GM21825 (cell line): Measurements from ENCODE around the gene FKBP2.

ENCODE experiments used
- ATAC-seq: cut with Tn5 transposase; IDR thresholded peaks from one replicate; pipeline ENCODE4 v1.9.1; 2021; ENCODE audit warnings: mild to moderate bottlenecking, moderate library complexity; ENCODE audit not compliant: unreplicated experiment

The FKBP2 gene

DNA sequence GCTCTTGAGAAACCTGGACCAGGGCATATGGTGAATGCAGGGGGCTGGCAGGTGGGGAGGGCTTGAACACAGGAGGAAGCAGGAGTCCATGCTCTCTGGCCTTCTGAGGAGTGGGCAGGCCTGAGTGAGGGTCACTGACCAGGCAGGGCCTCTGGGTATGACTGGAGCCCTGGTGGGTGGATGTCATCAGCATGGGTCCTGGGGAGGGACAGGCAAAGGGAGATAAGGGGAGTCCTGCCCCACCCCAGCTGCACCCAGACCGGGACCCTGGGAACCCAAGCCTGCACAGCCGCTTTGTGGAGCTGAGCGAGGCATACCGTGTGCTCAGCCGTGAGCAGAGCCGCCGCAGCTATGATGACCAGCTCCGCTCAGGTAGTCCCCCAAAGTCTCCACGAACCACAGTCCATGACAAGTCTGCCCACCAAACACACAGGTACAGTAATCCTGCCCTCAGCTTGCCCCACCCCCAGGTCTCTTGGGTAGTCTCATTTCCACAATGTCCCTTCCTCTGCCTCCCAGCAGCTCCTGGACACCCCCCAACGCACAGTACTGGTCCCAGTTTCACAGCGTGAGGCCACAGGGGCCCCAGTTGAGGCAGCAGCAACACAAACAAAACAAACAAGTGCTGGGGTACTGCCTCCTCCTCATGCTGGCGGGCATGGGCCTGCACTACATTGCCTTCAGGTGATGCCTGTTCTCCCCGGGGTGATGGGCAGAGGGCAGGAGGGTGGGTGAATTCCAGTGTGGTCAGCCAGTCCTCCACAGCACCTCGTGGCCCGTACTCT lies 8.5 kb upstream of the FKBP2 start:
- ATAC-seq = no peak

DNA sequence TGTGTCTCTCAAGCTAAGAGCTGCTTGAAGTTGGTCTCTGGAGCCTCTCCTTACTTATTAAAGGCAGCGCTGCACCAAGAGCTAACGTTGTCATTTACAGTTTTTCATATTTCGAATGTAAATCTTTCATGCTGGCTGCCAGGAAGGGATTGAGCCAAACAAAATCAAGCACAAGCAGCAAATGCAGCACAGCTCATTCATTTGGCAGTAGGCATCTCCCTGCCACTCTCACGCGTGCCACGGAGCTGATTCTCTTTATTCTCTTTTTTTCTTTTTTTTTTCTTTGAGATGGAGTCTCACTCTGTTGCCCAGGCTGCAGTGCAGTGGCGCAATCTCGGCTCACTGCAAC lies 8.0 kb upstream of the FKBP2 start:
- no peak for ATAC-seq

DNA sequence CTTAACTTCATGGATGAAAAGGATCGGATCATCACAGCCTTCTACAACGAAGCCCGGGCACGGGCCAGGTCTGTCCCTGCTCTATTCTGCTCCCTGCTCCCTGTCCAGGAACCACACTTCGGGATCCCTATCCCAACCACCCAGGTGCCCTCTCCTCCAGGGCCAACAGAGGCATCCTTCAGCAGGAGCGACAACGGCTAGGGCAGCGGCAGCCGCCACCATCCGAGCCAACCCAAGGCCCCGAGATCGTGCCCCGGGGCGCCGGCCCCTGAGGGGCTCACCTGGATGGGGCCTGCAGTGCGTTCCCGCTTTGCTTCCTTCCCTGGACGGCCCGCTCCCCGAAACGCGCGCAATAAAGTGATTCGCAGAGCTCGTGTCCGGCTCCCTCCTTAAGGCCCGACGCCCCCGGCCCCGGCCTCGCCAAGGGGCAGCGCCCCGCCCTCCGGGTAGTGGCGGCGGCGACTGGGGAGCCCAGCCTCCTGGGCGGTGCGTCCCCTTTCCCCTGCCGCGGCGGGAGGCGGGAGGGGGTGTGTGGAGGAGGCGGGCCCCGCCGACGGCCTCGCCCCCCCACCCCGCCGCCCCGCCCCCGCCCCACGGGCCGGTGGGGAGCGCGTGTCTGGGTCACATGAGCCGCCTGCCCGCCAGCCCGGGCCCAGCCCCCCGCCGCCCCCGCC lies 6.8 kb upstream of the FKBP2 start, which contains the start of gene VEGFB:
TSS of gene VEGFB (plus strand) at position 672 of the 674 bp plus-strand sequence. CDS start 250 bp downstream, outside the sequence.
- peak; percentile 33 for ATAC-seq

DNA sequence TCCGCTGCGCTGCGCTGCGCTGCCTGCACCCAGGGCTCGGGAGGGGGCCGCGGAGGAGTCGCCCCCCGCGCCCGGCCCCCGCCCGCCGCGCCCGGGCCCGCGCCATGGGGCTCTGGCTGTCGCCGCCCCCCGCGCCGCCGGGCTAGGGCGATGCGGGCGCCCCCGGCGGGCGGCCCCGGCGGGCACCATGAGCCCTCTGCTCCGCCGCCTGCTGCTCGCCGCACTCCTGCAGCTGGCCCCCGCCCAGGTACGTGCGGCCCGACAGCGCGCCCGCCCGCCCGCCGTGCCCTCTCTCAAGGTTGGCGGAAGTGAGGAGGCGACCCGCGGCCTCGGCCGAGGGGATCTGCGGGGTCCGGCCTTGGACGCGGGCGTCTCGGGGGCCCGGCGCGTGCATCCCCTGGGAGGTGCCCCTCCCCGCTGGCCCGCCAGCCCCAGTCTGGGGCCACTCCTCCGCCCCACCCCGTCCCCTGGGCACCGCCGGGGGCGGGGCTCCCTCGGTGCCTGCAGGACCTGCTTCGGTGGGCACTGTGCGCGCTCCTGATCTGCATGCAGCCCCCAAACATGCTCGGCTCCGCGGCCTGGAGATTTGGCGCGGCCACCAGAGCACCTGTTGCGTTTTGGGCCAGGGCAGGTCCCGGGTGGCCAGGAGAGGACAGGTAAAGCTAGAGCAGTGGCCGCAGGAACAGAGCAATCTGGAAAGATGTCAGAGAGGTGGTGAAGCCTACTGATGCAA lies 6.1 kb upstream of the FKBP2 start:
- ATAC-seq = peak; percentile 22

GRCh38 chr11:64235437-64236161 lies 5.3 kb upstream of the FKBP2 start:
- ATAC-seq = no peak

DNA sequence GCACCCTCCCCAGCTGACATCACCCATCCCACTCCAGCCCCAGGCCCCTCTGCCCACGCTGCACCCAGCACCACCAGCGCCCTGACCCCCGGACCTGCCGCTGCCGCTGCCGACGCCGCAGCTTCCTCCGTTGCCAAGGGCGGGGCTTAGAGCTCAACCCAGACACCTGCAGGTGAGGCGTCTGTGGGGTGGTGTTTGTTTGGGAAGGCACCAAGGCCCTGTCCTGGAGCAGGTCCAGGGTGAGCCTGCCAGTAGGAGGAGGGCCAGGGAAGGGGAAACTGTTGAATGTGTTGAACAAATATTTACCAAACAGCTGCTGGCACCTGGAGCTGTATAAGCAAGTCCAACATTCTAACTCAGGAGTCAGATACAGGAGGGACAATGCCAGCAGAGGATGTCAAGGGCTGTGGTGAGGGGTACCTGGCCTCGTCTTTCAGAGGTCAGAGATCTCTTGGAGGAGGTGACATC lies 3.4 kb upstream of the FKBP2 start:
- no peak for ATAC-seq

DNA sequence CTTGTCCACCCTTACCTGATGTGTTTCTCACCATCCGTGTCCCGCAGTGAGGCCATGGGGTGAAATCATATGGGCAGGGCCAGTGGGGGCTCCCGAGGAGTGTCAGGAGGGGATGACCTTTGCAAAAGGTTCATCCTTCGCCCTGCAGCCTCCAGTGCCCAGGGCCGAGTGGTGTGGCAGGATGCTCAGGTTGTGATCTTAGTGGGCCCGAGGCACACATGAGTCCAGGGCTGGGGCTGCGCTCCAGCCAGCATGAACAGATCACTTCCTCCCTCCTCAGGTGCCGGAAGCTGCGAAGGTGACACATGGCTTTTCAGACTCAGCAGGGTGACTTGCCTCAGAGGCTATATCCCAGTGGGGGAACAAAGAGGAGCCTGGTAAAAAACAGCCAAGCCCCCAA lies 2.8 kb upstream of the FKBP2 start:
- ATAC-seq = no peak

GRCh38 chr11:64238999-64239398 lies 1.9 kb upstream of the FKBP2 start:
- no peak for ATAC-seq

DNA sequence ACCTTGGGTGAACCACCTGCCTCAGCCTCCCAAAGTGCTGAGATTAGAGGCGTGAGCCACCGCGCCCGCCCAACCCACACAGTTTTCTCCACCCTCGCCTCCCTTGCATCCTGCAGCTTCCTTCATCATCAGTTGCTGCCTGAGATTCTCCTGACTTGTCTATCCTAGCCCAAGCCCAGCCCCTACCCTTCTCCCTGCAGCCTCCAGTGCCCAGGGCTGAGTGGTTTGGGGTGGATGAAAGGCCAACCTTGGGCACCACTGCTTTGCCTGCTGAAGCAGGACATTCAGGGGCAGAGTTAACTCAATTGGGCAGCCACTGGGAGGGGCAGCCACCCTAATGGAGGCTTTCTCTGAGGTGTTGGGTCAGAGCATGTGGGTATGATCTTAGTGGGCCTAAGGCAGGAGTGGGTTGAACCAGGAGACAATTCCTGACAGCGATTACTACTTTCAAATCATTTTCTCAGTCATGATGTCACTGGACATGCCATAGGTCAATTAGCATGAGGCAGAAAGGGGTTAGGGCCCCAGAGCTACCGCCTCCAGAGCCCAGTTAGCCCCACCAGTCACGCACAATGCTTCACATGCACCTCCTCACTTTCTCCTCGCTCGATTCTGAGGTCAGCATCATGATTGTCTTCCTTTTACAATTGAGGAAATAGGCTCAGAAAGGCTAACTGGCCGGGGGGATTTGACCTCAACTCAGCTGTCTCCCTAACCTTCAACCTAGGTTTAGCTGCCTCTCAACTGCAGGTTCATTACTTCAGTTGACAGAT lies 1.0 kb upstream of the FKBP2 start:
- ATAC-seq = no peak

- ATAC-seq = peak; percentile 59
These were observed 271 bp downstream of the FKBP2 start for GRCh38 chr11:64241241-64241490.

DNA sequence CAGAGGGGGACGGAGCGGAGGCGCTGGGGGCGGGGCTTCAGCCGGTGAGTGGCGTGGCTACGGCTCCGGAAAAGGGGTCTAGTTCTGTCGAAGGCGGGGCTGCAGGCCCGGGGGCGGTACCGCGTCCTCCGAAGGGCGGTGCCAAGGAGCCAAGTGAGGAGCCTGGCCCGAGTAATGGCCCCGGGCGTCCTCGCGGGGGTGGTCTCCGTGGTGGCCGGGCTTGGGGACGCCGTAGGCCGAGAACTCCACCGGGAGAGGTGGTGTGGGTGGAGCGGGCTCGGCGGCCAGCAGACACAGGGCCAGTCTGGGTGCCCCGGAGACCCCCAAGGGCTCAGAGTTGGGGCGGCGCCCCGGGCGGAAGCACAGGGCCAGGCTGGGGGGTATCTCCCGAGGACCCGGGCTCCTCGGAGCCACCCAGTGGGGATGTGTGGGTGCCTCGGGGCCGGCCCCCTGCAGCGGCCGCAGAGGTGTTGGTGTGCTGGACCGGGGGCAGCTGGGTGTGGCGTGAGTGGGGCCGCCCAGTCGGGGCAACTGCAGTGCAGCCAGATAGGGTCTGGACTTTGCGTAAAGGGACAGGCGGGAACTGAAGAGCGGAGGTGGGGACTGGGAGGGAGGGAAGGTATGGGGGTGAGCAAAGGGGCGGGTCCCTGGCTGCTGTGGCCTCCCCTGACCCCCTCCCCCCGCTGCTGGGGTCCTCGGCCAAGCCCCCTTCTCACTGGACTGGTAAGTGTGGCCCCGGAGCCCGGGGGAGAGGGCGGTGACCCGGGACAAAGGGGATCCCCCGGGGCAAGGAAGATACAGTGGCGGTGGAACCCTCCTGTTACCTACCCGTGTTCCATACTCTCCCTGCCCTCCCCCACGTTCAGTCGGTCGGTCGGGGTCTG lies 838 bp downstream of the FKBP2 start:
- peak; percentile 56 for ATAC-seq

GRCh38 chr11:64243236-64243854 lies 2.5 kb downstream of the FKBP2 start:
- ATAC-seq = no peak

GRCh38 chr11:64244107-64244506 lies 3.2 kb downstream of the FKBP2 start:
- ATAC-seq = no peak

- no peak for ATAC-seq
These were observed 4.1 kb downstream of the FKBP2 start for GRCh38 chr11:64244966-64245365.

DNA sequence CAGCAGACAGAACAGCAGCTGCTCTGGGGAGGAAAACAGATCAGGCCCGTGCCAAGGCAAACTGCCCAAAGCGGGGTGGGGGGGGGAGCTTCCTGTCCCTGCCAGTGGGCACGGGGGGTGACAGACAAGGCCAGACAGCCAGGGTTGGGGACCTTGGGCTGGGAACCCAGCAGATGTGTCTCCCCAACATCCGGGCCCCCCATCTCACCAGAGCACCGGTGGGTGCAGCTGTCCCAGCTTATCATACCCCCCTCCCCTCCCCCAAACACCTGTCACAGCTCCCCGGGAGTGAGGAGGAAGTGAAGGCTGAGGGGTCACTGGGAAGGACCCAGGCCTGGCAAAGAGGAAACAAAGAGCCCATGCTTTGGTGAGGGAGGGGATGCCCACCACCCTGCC lies 4.5 kb downstream of the FKBP2 start:
- ATAC-seq = no peak

- no peak for ATAC-seq
These were observed 5.1 kb downstream of the FKBP2 start for GRCh38 chr11:64245797-64246620.

GRCh38 chr11:64246621-64246870 lies 5.7 kb downstream of the FKBP2 start:
- peak; percentile 5 for ATAC-seq

GRCh38 chr11:64246871-64247728 lies 6.2 kb downstream of the FKBP2 start, which contains the start of gene PPP1R14B:
TSS of gene PPP1R14B (minus strand) at chr11:64246943. CDS start at chr11:64246673, 270 bp downstream.
- peak; percentile 28 for ATAC-seq
